HG02884 (cell line): ENCODE data around the gene OMA1.
"Not testable (repeated sequence)": the region's sequence is repeated elsewhere in the genome, so short reads cannot be mapped to it uniquely, and the experiment has no call there.

Experiments
- ATAC-seq: cut with Tn5 transposase; IDR thresholded peaks from one replicate; pipeline ENCODE4 v1.9.1; 2021; ENCODE audit warnings: mild to moderate bottlenecking, moderate library complexity; ENCODE audit not compliant: unreplicated experiment

Gene OMA1

DNA sequence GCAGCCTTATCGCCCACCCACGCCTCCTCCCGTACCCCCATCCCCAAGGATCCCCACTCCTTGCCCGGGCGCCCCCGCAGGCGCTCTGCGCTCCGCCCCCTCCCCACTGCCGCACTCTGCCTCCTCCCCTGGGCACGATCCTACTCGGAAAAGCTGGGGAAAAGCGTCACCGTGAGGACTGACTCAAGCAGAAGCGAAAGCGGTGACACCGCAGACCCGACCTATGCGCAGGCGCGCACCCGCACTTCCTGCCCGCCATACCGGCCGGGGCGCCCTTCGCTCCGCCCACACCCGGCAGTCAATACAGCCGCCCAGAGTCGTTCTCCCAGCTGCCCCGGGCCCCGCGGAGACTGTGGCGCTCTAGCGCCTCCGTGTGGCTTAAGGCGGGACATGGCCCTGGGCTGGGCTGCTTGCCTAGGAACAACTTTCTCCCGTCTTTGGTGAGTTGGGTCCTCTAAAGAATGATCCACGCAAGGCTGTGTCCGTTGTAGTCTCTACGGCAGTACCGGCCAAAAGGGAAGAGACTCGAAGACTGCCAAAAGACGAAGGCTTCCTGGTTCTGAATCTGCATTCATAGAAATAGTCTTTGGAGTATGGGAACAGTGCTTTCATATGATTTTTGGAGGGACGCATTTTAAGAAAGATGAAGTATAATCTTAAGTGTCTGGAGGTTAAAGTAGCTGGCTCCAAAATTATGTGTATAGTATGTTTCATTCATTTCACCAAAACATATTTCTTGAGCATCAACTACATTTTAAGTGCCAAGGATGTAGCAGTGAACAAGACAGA is at the start of gene OMA1:
OMA1 (minus strand) TSS at position 207 of the 789 bp plus-strand sequence. CDS start 7,432 bp downstream, outside the sequence.
- peak; percentile 95 for ATAC-seq

DNA sequence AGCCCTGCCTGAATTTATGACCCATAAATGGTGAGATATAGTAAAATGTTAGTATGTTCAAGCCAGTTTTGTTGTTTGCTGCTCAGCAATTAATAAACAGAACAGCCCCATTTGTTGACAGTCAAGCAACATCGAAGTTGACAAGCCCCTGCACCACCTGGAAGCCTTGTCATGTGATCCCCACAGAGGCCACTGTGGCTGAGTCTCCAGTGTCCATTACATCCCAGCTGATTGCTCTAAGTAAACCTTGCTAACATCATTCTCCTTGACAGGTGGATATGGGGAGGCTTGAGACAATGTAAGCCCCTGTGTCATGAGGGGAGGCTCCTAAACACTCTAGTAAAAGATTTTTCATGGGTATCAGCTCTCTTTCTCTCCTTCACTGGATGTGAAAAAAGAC is 48.0 kb upstream of the OMA1 start:
- ATAC-seq: no peak

DNA sequence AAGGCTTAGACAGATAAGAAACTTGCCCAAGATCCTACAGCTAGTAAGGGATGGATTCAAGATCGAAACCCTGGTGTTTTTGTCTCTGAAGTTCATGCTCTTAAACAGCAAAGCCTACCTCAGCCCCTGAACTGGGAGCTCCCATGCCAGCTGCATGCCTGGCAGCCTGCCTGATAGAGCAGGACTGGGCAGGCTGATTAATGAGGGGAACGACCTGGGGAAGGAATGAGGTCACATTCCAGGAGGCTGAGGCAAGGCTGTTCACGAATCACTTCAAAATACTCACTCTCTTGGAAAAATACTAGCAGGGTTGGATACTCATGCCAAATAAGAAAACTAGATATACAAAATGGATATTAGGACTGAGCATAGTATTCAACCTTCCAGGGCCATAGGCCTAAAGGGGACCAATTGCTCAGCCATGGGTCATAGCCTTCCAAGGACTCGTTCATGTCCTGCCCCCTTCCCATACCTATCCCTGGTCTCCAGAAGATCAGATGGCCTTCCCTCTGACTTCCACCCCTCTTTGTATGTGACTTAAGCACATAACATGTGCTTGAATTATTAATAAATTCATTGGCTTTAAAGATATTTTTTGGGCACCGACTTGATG is 46.1 kb upstream of the OMA1 start:
- no peak for ATAC-seq

DNA sequence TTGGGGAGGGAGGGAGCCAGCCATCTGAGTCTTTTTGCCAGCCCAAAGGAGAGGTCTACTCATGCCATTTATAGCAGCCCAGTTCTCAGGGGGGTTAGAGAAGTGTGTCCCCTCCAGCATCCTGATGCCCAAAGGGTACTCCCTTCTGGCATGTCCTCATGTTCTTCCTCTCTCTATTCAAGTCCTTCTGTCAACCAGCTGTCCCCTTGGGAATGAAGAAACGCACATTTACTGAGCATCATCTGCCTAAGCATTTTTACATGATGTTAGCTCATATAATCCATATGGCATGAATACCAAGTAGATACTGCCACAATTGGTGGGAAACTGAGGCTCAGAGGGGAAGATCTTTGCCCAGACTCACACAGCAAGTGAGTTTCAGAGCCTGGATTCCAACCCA is 45.3 kb upstream of the OMA1 start:
- ATAC-seq: no peak

DNA sequence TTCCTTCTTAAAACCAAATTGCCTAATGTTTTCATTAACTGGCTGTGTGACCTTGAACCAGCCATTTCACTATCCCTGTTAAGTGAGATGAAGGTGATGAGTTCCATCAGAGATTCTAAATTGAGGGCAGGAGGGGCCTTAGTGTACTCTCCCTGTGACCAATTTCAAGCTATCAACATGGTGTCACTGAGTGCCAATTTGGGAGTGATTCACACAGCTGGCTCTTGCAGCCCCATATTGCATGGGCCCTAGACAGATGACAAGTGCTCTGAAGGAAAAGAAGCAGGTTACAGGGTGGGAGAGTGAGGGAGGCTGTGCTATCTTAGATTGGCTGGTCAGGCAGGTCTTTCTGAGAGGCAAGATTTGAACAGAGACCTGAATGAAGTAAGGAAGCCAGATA is 43.5 kb upstream of the OMA1 start:
- ATAC-seq: no peak

DNA sequence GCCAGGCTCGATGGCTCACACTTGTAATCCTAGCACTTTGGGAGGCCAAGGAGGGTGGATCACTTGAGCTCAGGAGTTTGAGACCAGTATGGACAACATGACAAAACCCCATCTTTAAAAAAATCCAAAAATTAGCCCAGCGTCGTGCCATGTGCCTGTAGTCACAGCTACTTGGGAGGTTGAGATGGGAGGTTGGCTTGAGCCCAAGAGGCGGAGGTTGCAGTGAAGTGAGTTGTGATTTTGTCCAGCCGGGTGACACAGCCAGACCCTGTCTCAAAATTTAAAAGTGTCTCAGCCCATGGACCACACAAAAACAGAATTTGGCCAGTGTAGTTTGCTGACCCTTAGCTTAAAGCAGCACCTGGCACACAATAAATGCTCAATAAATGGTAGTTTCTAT is 41.9 kb upstream of the OMA1 start:
- ATAC-seq: no peak

DNA sequence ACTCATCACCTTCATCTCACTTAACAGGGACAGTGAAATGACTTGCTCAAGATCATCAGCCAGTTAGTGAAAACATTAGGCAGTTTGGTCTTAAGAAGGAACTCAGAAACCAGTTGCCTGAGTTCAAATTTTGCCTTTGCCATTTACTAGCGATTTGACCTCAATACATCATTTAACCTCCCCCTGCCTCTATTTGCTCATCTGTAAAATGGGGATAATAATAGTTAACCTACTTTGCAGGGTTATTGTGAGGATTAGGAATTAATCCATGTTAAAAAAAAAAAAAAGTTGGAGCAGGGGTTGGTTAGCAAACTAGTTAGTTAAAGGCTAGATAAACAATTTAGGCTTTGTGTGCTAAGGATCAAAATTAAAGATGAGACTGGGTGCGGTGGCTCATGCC is 41.1 kb upstream of the OMA1 start:
- no peak for ATAC-seq

DNA sequence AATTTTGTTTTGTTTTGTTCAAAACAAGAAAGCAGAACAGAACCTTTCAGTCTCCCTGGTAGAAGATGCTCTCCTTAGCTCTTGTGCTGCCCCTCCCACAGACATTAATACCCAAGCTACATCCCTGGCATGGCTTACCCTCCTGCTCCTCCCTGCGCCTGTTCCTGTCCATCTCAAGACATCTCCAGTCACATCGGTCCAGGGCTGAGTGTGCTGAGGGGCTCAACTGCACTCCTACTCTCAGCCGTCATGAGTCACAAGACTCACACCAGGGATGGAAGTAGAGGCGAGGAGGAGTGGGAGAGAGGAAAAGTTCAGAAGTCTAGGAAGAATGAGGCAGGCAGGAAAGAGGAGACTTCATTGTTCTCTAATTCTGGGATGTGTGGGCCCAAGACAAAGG is 39.7 kb upstream of the OMA1 start:
- no peak for ATAC-seq

DNA sequence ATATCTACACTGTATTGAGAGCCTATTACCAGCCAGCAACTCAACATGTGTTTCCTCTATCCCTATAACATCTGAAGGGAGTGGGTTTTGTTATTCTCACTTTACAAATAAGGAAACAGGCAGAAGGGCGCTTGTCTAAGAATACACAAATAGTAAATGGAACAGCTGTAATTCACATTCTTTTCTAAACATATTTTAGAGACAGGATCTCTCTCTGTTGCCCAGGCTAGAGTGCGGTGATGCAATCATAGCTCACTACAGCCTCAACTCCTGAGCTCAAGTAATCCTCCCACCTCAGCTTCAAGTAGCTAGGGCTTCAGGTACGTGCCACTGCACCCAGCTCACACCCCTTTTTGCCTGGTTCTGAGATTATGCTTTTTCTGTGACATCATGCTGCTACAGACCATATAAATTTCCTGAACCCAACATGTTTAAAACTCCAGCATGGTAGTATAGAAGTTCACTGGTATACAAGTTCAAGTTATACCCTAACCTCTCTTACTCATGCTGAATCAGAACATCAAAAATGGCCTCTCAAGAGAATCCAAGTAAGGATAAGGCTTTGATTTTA is 39.1 kb upstream of the OMA1 start:
- no peak for ATAC-seq

DNA sequence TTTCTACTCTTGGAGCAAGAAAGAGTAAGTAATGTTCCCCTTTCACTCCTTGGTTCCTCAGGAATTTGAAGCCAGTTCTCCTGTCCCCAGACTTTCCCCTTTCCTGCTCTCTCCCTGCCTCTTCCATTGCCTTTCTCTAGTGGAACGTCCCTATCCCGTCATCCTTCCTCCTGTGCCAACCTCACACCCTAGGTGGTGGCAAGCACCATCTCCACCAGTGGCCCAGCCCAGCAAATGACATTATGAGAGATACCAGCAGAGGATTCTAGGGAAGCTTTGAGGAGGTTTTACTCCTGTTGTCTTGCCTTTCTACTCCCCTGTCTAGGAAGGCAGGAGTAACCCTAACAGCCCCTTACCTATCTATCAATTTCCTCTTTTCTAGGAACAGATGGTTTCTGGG is 38.6 kb upstream of the OMA1 start:
- ATAC-seq: no peak

DNA sequence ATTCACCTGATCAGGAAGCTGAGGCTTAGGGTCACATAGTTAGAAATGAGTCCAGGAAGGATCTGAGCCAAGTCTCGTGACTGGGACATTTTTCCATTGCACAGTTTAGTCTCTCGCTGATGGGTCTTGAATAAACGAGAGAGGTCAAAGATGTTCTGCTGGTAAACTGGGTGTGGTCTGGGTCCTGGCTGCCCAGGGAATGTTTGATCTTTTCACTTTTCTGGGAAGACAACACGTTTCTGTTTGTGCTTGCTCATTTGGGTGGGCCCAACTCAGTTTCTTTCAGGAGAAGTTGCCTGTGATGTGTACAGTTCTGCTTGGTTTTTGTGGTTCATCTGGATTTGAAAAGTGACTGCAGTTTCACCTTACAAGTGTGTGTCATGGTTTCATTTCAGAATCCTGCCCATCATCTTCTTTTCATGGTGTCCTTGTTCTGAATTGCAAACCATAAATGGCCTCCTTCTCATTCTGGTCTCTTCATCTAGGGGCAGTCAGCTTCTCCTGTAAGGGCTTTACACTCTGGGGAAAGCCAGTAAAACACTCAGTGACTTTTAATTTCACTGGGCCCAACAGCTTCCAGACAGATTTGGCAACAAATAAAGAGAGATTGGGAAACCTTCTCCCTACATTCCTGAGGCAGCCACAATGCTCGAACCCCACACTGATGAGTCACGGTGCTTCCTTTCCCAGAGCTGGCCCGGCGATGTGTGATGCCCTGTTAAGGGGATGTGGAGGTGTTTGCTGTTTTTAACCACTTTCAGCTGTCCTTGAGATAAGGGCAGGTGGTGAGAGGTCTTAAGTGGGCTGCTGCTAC is 37.8 kb upstream of the OMA1 start:
- ATAC-seq: peak; percentile 66

DNA sequence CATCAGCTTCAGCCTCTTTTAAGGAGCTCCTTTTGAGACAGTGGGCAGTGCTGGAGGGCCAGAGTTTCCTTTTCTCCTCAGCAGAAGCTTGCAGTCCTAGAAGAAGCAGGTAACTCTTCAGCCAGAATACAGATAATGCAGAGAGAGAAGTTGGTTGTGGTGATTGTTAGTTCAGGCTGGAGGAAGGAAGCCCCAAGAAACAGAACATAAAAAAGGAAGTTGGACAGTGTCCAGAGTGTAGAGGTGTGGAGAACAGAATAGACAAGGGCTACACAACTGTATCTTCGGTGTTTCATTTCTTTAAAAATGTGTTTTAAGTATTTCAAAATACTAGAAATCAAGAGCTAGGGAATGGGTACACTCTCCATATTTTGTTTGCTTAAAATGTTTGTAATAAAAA is 37.0 kb upstream of the OMA1 start:
- no peak for ATAC-seq

DNA sequence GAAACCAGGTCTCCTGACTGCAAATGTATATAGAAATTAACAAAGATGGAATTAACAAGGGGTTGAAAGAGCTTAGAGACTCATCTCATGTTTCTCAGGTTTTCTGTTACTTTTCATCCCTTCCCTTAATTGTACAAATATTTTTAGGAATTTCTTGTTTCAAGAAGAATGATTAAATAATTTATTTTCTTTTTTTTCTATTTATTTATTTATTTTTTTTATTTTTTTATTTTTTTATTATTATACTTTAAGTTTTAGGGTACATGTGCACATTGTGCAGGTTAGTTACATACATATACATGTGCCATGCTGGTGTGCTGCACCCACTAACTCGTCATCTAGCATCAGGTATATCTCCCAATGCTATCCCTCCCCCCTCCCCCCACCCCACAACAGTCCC is 35.6 kb upstream of the OMA1 start:
- ATAC-seq: not testable (repeated sequence)

DNA sequence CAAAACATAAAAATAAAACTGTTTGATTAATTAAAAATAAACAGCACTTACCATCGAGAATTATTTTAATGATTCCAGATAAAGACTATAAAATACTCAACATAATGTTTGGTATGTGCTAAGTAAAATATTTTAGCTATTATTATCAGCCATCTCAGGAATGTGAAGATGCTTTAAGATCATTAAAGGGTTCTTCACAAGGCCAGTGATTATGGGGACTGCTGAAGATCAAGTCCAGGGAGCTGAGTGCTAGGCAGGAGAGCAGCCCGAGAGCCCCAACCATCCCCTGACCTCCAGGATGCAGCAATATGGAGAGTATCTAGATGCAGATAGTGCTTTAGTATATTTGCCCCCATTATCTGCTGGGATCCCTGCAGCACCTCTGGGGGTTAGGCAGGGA is 35.1 kb upstream of the OMA1 start:
- ATAC-seq: no peak

DNA sequence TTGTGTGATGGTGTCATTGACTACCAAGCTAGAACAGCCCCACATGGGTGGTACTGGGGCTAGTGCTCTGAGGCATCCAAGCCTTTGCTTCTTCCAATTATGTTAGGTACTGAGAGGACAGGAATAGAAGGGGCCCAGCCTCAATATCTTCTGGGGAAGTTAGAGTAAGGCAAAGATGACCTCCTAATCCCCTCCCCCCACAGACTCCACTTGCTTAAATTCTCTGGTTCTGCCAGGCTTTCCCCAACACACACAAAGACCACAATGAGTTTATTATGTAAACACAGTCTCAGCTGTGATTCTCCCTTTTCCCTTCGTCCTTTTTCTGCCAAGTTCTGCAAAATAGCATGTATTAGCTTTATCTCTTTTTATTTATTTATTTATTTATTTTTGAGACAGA is 33.7 kb upstream of the OMA1 start:
- ATAC-seq: no peak

DNA sequence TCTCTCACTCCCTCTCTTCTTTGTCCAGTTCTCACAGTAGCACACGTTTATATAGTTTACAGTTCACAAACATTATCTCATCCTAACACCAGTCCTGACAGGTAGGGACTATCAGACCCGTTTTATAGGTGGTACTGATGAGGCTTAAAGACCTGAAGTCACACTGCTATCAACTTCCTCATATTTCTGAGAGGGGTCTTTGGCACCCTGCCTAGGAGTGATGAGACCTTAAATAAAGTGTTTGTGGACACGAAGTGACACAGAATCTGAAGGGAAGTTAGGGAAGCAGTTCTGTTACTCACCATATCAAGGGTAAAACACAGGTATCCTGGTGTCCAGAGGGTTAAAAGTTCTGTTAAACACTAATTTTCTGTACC is 31.1 kb upstream of the OMA1 start:
- no peak for ATAC-seq

DNA sequence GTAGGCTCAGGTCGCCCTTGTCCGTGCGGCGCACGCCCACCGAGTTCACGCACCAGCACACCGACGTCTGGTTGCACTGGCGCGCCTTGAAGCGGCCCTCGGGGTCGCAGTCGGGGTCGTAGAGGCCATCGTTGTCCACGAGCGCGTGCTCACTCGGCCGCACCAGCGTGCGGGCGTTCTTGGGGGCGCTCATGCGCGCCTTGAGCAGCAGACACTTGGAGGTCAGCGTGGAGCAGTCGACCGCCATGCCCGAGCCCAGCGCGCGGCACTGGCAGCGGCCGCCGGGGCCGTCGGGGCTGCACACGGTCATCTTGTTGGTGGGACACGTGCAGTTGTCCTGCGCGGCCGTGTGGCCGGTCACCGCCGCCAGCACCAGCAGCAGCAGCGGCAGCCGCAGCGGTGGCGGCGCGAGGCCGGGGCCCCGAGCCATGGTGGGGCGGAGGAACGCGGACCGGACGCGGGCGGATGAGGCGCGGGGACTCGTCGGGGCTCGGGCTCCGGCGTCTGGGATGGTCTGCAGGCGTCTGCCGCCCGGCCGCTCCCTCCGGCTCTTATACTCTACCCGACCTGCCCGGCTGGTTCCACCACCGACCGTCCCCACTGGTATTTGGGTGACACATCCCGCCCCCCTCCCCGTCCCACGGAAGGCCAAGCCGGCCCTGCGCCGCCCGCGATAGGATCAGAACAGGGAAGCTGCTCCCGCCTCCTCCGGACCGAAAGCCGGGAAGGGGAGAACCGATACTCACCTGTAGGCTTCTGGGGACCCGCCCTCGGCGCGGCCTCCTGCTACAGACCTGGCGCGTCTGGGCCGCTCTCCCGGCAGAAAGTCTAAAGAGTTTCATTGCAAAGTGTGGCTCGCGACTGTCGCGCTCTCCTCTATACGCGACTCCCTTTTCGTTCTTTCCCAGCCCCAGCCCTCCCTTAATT is 30.5 kb upstream of the OMA1 start, which contains the start of gene TACSTD2:
TACSTD2 (minus strand) TSS at position 526 of the 927 bp plus-strand sequence; CDS start at position 430, 96 bp downstream.
- ATAC-seq: no peak

DNA sequence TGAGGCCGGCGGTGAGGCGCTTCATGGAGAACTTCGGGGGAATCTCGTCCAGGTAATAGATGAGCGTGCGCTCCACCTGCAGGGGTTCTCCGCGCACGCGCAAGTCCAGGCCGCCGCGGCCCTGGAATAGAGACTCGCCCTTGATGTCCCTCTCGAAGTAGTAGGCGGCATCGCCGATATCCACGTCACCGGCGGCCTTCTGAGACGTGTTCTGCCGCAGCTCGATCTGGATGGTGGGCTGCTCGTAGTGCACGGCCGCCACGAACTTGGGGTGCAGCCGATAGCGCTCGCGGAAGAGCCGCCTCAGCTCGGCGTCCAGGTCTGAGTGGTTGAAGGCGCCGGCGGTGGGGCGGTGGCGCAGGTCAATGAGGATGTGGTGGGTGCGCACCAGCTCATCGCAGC is 29.8 kb upstream of the OMA1 start:
- no peak for ATAC-seq

DNA sequence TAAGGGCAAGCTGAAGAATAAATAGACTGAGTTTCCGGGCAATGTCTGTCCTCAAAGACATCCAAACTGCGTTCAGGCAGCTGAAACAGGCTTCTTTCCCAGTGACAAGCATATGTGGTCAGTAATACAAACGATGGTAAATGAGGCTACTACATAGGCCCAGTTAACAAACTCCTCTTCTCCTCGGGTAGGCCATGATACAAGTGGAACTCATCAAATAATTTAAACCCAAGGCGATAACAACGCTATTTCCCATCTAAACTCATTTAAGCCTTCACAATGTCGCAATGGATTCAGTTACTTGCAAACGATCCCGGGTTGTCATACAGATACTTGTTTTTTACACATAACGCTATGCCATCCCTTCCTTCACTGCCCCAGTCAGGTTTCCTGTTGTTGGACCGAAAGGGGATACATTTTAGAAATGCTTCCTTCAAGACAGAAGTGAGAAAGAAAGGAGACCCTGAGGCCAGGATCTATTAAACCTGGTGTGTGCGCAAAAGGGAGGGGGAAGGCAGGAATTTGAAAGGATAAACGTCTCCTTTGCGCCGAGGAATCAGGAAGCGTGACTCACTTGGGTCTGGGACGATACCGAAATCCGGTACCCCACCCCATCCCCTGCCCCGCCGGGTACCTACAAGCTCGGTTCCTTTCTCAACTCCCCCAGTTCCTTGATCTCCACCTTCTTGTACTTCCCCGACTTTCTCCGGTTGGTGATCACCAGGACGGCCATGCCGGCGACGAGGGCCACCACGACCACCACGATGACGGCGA is 29.2 kb upstream of the OMA1 start:
- ATAC-seq: no peak

DNA sequence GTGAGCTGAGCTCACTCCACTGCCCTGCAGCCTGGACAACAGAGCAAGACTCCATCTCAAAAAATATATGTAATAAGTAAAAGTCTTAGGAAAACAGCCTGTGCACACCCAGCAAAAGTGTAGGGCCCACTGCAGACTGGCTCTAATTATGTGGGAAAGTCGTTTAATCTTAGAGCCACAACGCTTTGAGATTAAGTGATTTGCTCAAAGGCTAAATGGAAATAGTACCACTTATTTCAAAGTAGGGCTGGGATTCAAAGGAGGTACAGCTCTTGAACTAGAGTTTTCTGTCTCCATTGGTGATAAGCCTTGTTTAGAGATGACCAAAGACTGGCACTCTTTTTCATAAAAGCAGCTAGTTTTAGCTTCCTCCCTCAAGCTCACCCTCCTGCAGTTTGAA is 28.3 kb upstream of the OMA1 start:
- no peak for ATAC-seq
